ENCODE results near the gene CTNNA3.

CTNNA3 gene

GRCh38 chr10:66258693-66259092 lies 1437.3 kb downstream of the CTNNA3 start:
- H3K36me3 ChIP-seq (ENCODE audit: low read depth), result no peaks in the 10 kb centered on the region
- ATAC-seq (ENCODE audit: low read depth) (no peak), DNase-seq (ENCODE audit: low spot score) (no peak)
- H3K4me1 ChIP-seq (ENCODE audit: insufficient read depth, poor library complexity, severe bottlenecking), result no peaks in the 10 kb centered on the region
- TF ChIP-seq CTCF (IDR thresholded peaks at IDR 0.05; ENCODE audit: poor library complexity, severe bottlenecking), result no peak
- H3K9me3 ChIP-seq (ENCODE audit: severe bottlenecking), result no peaks in the 10 kb centered on the region
- H3K27me3 ChIP-seq (ENCODE audit: insufficient read depth, poor library complexity, severe bottlenecking), result no peaks in the 10 kb centered on the region
- H3K27ac ChIP-seq (ENCODE audit: poor library complexity, severe bottlenecking), result no peak overlapping the region
- no peak overlapping the region for H3K4me3 ChIP-seq (ENCODE audit: severe bottlenecking)

GRCh38 chr10:66257801-66258200 lies 1438.2 kb downstream of the CTNNA3 start:
- ATAC-seq (ENCODE audit: low read depth), result no peak

GRCh38 chr10:66252986-66253385 lies 1443.0 kb downstream of the CTNNA3 start:
- Histone ChIP-seq H3K36me3 (ENCODE audit: low read depth) (no peaks in the 10 kb centered on the region), H3K4me1 (ENCODE audit: insufficient read depth, poor library complexity, severe bottlenecking) (no peaks in the 10 kb centered on the region), H3K27me3 (ENCODE audit: insufficient read depth, poor library complexity, severe bottlenecking) (no peaks in the 10 kb centered on the region), H3K9me3 (ENCODE audit: severe bottlenecking) (no peaks in the 10 kb centered on the region), H3K27ac (ENCODE audit: poor library complexity, severe bottlenecking) (no peak overlapping the region), H3K4me3 (ENCODE audit: severe bottlenecking) (no peak overlapping the region)
- no peak for TF ChIP-seq CTCF (IDR thresholded peaks at IDR 0.05; ENCODE audit: poor library complexity, severe bottlenecking)
- ATAC-seq (ENCODE audit: low read depth) (no peak), DNase-seq (ENCODE audit: low spot score) (no peak)

More at GRCh38 chr10:66257801-66258200, 1438.2 kb downstream of the CTNNA3 start:
- Histone ChIP-seq H3K27ac (ENCODE audit: poor library complexity, severe bottlenecking) (no peak overlapping the region), H3K9me3 (ENCODE audit: severe bottlenecking) (no peaks in the 10 kb centered on the region), H3K36me3 (ENCODE audit: low read depth) (no peaks in the 10 kb centered on the region), H3K4me1 (ENCODE audit: insufficient read depth, poor library complexity, severe bottlenecking) (no peaks in the 10 kb centered on the region), H3K27me3 (ENCODE audit: insufficient read depth, poor library complexity, severe bottlenecking) (no peaks in the 10 kb centered on the region), H3K4me3 (ENCODE audit: severe bottlenecking) (no peak overlapping the region)
- TF ChIP-seq CTCF (IDR thresholded peaks at IDR 0.05; ENCODE audit: poor library complexity, severe bottlenecking), result no peak
- no peak for DNase-seq (ENCODE audit: low spot score)

- DNase-seq (ENCODE audit: low spot score) (no peak), ATAC-seq (ENCODE audit: low read depth) (no peak)
- H3K4me3 ChIP-seq (ENCODE audit: severe bottlenecking), result no peak overlapping the region
- H3K36me3 ChIP-seq (ENCODE audit: low read depth), result no peaks in the 10 kb centered on the region
- TF ChIP-seq CTCF (IDR thresholded peaks at IDR 0.05; ENCODE audit: poor library complexity, severe bottlenecking), result no peak
- H3K27ac ChIP-seq (ENCODE audit: poor library complexity, severe bottlenecking), result no peak overlapping the region
- no peaks in the 10 kb centered on the region for H3K9me3 ChIP-seq (ENCODE audit: severe bottlenecking)
- no peaks in the 10 kb centered on the region for H3K4me1 ChIP-seq (ENCODE audit: insufficient read depth, poor library complexity, severe bottlenecking)
- no peaks in the 10 kb centered on the region for H3K27me3 ChIP-seq (ENCODE audit: insufficient read depth, poor library complexity, severe bottlenecking)
These were observed 1449.8 kb downstream of the CTNNA3 start for GRCh38 chr10:66246177-66246576.

- H3K4me3 ChIP-seq (ENCODE audit: severe bottlenecking), result no peak overlapping the region
- TF ChIP-seq CTCF (IDR thresholded peaks at IDR 0.05; ENCODE audit: poor library complexity, severe bottlenecking), result no peak
These were observed 1451.0 kb downstream of the CTNNA3 start for GRCh38 chr10:66244953-66245352.

More at GRCh38 chr10:66244953-66245352, 1451.0 kb downstream of the CTNNA3 start:
- ATAC-seq (ENCODE audit: low read depth) (no peak), DNase-seq (ENCODE audit: low spot score) (no peak)
- Histone ChIP-seq H3K27me3 (ENCODE audit: insufficient read depth, poor library complexity, severe bottlenecking) (peaks cover 6% of the 10 kb centered on the region), H3K9me3 (ENCODE audit: severe bottlenecking) (no peaks in the 10 kb centered on the region), H3K27ac (ENCODE audit: poor library complexity, severe bottlenecking) (no peak overlapping the region), H3K4me1 (ENCODE audit: insufficient read depth, poor library complexity, severe bottlenecking) (no peaks in the 10 kb centered on the region), H3K36me3 (ENCODE audit: low read depth) (no peaks in the 10 kb centered on the region)
